ENCODE results near the gene DNAI2.
A peak's percentile ranks its signal among the peaks of the same experiment; 100 is the strongest.

DNAI2 gene

DNA sequence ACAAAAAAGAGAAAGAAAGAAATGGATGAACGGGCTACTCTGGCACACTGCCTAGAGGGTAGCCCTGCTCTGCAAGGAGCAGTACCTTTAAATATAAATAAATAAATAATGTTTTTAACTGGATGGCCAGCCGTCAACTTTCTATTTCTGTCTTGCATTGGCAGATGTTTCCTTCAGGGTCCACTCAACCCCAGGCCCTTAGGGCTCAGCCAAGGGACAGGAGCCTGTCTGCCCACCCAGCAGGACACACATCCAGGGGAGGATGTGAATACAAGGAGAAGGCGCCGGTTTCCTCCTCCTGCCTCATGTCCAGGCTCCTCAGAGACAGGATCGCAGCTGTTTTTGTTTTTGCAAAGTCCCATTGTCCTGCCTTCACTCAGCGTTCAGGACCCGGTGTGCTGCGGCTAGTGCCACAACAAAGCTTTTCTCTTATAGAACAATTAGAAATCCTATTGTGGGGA, 38.1 kb upstream of the DNAI2 start:
- Histone ChIP-seq H3K27me3 (ENCODE audit: control insufficient read depth in 1 of 2, insufficient read depth in 2 of 2, low read length in 2 of 2) (no peaks in the 10 kb centered on the region), H3K9me3 (ENCODE audit: low read length) (no peaks in the 10 kb centered on the region), H3K36me3 (ENCODE audit: insufficient read depth, low read length) (no peaks in the 10 kb centered on the region), H3K27ac (ENCODE audit: low read depth, low read length) (no peak overlapping the region), H3K4me1 (ENCODE audit: insufficient read depth, low read length) (peaks cover 6% of the 10 kb centered on the region), H3K9ac (ENCODE audit: low read length) (no peak overlapping the region), H3K4me3 (ENCODE audit: low read depth in 1 of 2, low read length in 2 of 2) (no peak overlapping the region)

GRCh38 chr17:74237321-74237720, 36.7 kb upstream of the DNAI2 start:
- Histone ChIP-seq H3K9me3 (ENCODE audit: low read length) (no peaks in the 10 kb centered on the region), H3K4me3 (ENCODE audit: low read depth in 1 of 2, low read length in 2 of 2) (no peak overlapping the region), H3K9ac (ENCODE audit: low read length) (no peak overlapping the region), H3K4me1 (ENCODE audit: insufficient read depth, low read length) (peaks cover 6% of the 10 kb centered on the region), H3K36me3 (ENCODE audit: insufficient read depth, low read length) (no peaks in the 10 kb centered on the region), H3K27ac (ENCODE audit: low read depth, low read length) (no peak overlapping the region), H3K27me3 (ENCODE audit: control insufficient read depth in 1 of 2, insufficient read depth in 2 of 2, low read length in 2 of 2) (no peaks in the 10 kb centered on the region)

- no peak overlapping the region for H3K9ac ChIP-seq (ENCODE audit: low read length)
- H3K9me3 ChIP-seq (ENCODE audit: low read length) = no peaks in the 10 kb centered on the region
- no peaks in the 10 kb centered on the region for H3K27me3 ChIP-seq (ENCODE audit: control insufficient read depth in 1 of 2, insufficient read depth in 2 of 2, low read length in 2 of 2)
- no peak overlapping the region for H3K4me3 ChIP-seq (ENCODE audit: low read depth in 1 of 2, low read length in 2 of 2)
- H3K4me1 ChIP-seq (ENCODE audit: insufficient read depth, low read length) = peaks cover 6% of the 10 kb centered on the region
- H3K36me3 ChIP-seq (ENCODE audit: insufficient read depth, low read length) = no peaks in the 10 kb centered on the region
- peak overlapping the region; percentile 13 for H3K27ac ChIP-seq (ENCODE audit: low read depth, low read length)
Observed at GRCh38 chr17:74239172-74239571, 34.9 kb upstream of the DNAI2 start.

GRCh38 chr17:74240618-74241205, 33.3 kb upstream of the DNAI2 start:
- no peaks in the 10 kb centered on the region for H3K27me3 ChIP-seq (ENCODE audit: control insufficient read depth in 1 of 2, insufficient read depth in 2 of 2, low read length in 2 of 2)
- peaks cover 6% of the 10 kb centered on the region for H3K4me1 ChIP-seq (ENCODE audit: insufficient read depth, low read length)
- no peak overlapping the region for H3K9ac ChIP-seq (ENCODE audit: low read length)
- H3K4me3 ChIP-seq (ENCODE audit: low read depth in 1 of 2, low read length in 2 of 2) = no peak overlapping the region
- H3K9me3 ChIP-seq (ENCODE audit: low read length) = no peaks in the 10 kb centered on the region
- no peaks in the 10 kb centered on the region for H3K36me3 ChIP-seq (ENCODE audit: insufficient read depth, low read length)
- H3K27ac ChIP-seq (ENCODE audit: low read depth, low read length) = no peak overlapping the region

DNA sequence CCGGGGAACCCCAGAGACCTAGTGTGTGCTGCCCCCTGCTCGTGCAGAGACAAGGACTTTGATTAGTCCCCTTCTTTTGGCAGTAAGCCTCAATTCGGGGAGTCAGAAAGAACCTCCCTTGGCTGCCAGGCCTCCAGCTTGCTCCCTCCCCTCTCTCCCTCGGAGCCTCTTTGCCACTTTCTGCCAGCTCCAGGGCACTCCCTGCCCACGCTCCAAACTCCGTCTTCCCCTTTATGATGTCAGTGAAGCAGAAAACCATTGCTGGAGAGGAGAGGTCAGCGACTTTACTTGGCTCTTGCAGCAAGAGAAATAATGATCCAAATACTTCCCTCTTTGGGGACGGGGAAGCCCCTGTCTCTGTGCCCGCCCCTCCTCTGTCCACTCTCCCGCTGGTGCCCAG, 32.6 kb upstream of the DNAI2 start:
- Histone ChIP-seq H3K27ac (ENCODE audit: low read depth, low read length) (no peak overlapping the region), H3K9ac (ENCODE audit: low read length) (no peak overlapping the region), H3K4me3 (ENCODE audit: low read depth in 1 of 2, low read length in 2 of 2) (no peak overlapping the region), H3K27me3 (ENCODE audit: control insufficient read depth in 1 of 2, insufficient read depth in 2 of 2, low read length in 2 of 2) (no peaks in the 10 kb centered on the region), H3K36me3 (ENCODE audit: insufficient read depth, low read length) (no peaks in the 10 kb centered on the region), H3K4me1 (ENCODE audit: insufficient read depth, low read length) (peaks cover 6% of the 10 kb centered on the region), H3K9me3 (ENCODE audit: low read length) (no peaks in the 10 kb centered on the region)

GRCh38 chr17:74241847-74242246, 32.2 kb upstream of the DNAI2 start:
- H3K4me1 ChIP-seq (ENCODE audit: insufficient read depth, low read length) = peaks cover 6% of the 10 kb centered on the region
- H3K36me3 ChIP-seq (ENCODE audit: insufficient read depth, low read length) = no peaks in the 10 kb centered on the region
- H3K9ac ChIP-seq (ENCODE audit: low read length) = no peak overlapping the region
- H3K9me3 ChIP-seq (ENCODE audit: low read length) = no peaks in the 10 kb centered on the region
- H3K27me3 ChIP-seq (ENCODE audit: control insufficient read depth in 1 of 2, insufficient read depth in 2 of 2, low read length in 2 of 2) = no peaks in the 10 kb centered on the region
- no peak overlapping the region for H3K27ac ChIP-seq (ENCODE audit: low read depth, low read length)
- no peak overlapping the region for H3K4me3 ChIP-seq (ENCODE audit: low read depth in 1 of 2, low read length in 2 of 2)

- H3K36me3 ChIP-seq (ENCODE audit: insufficient read depth, low read length) = no peaks in the 10 kb centered on the region
- no peak overlapping the region for H3K9ac ChIP-seq (ENCODE audit: low read length)
- no peaks in the 10 kb centered on the region for H3K9me3 ChIP-seq (ENCODE audit: low read length)
- peaks cover 6% of the 10 kb centered on the region for H3K4me1 ChIP-seq (ENCODE audit: insufficient read depth, low read length)
- no peaks in the 10 kb centered on the region for H3K27me3 ChIP-seq (ENCODE audit: control insufficient read depth in 1 of 2, insufficient read depth in 2 of 2, low read length in 2 of 2)
- H3K4me3 ChIP-seq (ENCODE audit: low read depth in 1 of 2, low read length in 2 of 2) = no peak overlapping the region
- no peak overlapping the region for H3K27ac ChIP-seq (ENCODE audit: low read depth, low read length)
Observed at GRCh38 chr17:74243013-74243755, 30.9 kb upstream of the DNAI2 start.

- H3K27ac ChIP-seq (ENCODE audit: low read depth, low read length) = no peak overlapping the region
- no peaks in the 10 kb centered on the region for H3K27me3 ChIP-seq (ENCODE audit: control insufficient read depth in 1 of 2, insufficient read depth in 2 of 2, low read length in 2 of 2)
- no peak overlapping the region for H3K9ac ChIP-seq (ENCODE audit: low read length)
- peaks cover 4% of the 10 kb centered on the region for H3K4me1 ChIP-seq (ENCODE audit: insufficient read depth, low read length)
- no peaks in the 10 kb centered on the region for H3K36me3 ChIP-seq (ENCODE audit: insufficient read depth, low read length)
- H3K4me3 ChIP-seq (ENCODE audit: low read depth in 1 of 2, low read length in 2 of 2) = no peak overlapping the region
- no peaks in the 10 kb centered on the region for H3K9me3 ChIP-seq (ENCODE audit: low read length)
Observed at GRCh38 chr17:74244128-74244527, 29.9 kb upstream of the DNAI2 start.

DNA sequence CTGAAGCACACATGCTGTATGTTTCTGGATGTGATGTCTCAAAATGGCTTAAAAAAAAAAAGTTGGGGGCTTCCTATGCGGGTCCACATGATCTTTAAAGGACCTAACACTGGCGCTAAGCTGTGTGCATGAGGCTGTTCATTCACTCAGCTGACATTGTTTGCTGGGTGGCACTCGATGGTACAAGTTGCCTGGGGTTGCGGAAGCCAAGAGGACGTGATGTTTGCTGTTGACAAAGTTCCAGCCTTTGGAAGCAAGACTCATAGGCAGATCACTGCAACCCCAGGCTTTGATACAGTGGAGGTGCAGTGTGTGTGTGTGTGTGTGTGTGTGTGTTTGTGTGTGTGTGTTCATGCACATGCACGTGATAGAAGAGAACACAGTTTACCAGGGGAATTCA, 29.5 kb upstream of the DNAI2 start:
- Histone ChIP-seq H3K27me3 (ENCODE audit: control insufficient read depth in 1 of 2, insufficient read depth in 2 of 2, low read length in 2 of 2) (no peaks in the 10 kb centered on the region), H3K36me3 (ENCODE audit: insufficient read depth, low read length) (no peaks in the 10 kb centered on the region), H3K4me3 (ENCODE audit: low read depth in 1 of 2, low read length in 2 of 2) (no peak overlapping the region), H3K4me1 (ENCODE audit: insufficient read depth, low read length) (no peaks in the 10 kb centered on the region), H3K9ac (ENCODE audit: low read length) (no peak overlapping the region), H3K9me3 (ENCODE audit: low read length) (no peaks in the 10 kb centered on the region), H3K27ac (ENCODE audit: low read depth, low read length) (no peak overlapping the region)

- no peaks in the 10 kb centered on the region for H3K36me3 ChIP-seq (ENCODE audit: insufficient read depth, low read length)
- H3K4me3 ChIP-seq (ENCODE audit: low read depth in 1 of 2, low read length in 2 of 2) = no peak overlapping the region
- no peaks in the 10 kb centered on the region for H3K27me3 ChIP-seq (ENCODE audit: control insufficient read depth in 1 of 2, insufficient read depth in 2 of 2, low read length in 2 of 2)
- H3K9me3 ChIP-seq (ENCODE audit: low read length) = no peaks in the 10 kb centered on the region
- H3K27ac ChIP-seq (ENCODE audit: low read depth, low read length) = no peak overlapping the region
- H3K4me1 ChIP-seq (ENCODE audit: insufficient read depth, low read length) = no peaks in the 10 kb centered on the region
- H3K9ac ChIP-seq (ENCODE audit: low read length) = no peak overlapping the region
Observed at GRCh38 chr17:74245145-74245831, 28.7 kb upstream of the DNAI2 start.

GRCh38 chr17:74245871-74246270, 28.2 kb upstream of the DNAI2 start:
- no peak overlapping the region for H3K4me3 ChIP-seq (ENCODE audit: low read depth in 1 of 2, low read length in 2 of 2)
- H3K9me3 ChIP-seq (ENCODE audit: low read length) = no peaks in the 10 kb centered on the region
- H3K27me3 ChIP-seq (ENCODE audit: control insufficient read depth in 1 of 2, insufficient read depth in 2 of 2, low read length in 2 of 2) = no peaks in the 10 kb centered on the region
- H3K4me1 ChIP-seq (ENCODE audit: insufficient read depth, low read length) = no peaks in the 10 kb centered on the region
- H3K36me3 ChIP-seq (ENCODE audit: insufficient read depth, low read length) = no peaks in the 10 kb centered on the region
- no peak overlapping the region for H3K9ac ChIP-seq (ENCODE audit: low read length)
- H3K27ac ChIP-seq (ENCODE audit: low read depth, low read length) = no peak overlapping the region

Measured in muscle layer of colon (tissue), 2 donors.